Astrocyte (in vitro differentiated cells and primary cell): ENCODE results near the gene OASL. TPM values are rescaled to one million over a fixed set of nuclear protein-coding genes. Genes with fewer than 3 reads are reported as not detected.

Experiments
- DNase-seq: peaks from one replicate; pipeline ENCODE4 v3.0.0-alpha.2; 2010; ENCODE audit warnings: low read depth
- FAIRE-seq: peaks from 2 replicates; lab custom pipeline; 2011; peaks lifted over from hg19 to GRCh38; lab: Jason Lieb, UNC
- H2AFZ ChIP-seq: 2 replicates; pipeline ENCODE4 v1.6.0; 2012; ENCODE audit warnings: low read depth, low read length, inconsistent platforms
- H3K27ac ChIP-seq: 2 replicates; pipeline ENCODE4 v1.5.1; 2011; ENCODE audit warnings: low read depth, low read length, inconsistent platforms
- H3K27me3 ChIP-seq: 2 replicates; pipeline ENCODE4 v1.6.0; 2011; ENCODE audit warnings: low read length, inconsistent platforms; ENCODE audit not compliant: insufficient read depth
- H3K36me3 ChIP-seq: 2 replicates; pipeline ENCODE4 v1.5.1; 2011; ENCODE audit warnings: low read length, inconsistent platforms; ENCODE audit not compliant: insufficient read depth
- H3K4me1 ChIP-seq: 2 replicates; pipeline ENCODE4 v1.5.1; 2011; ENCODE audit warnings: low read length, inconsistent platforms; ENCODE audit not compliant: insufficient read depth
- H3K4me2 ChIP-seq: 2 replicates; pipeline ENCODE4 v1.6.0; 2012; ENCODE audit warnings: low read length, inconsistent platforms
- H3K4me3 ChIP-seq: 2 replicates; pipeline ENCODE4 v1.5.1; 2011; ENCODE audit warnings: low read depth, mild to moderate bottlenecking, low read length, inconsistent platforms; ENCODE audit not compliant: insufficient read depth
- H3K79me2 ChIP-seq: 2 replicates; pipeline ENCODE4 v1.6.0; 2012; ENCODE audit warnings: mild to moderate bottlenecking, low read length, inconsistent platforms; ENCODE audit not compliant: insufficient read depth
- H3K9ac ChIP-seq: 2 replicates; pipeline ENCODE4 v1.6.0; 2012; ENCODE audit warnings: mild to moderate bottlenecking, low read length, inconsistent platforms
- H3K9me3 ChIP-seq: 2 replicates; pipeline ENCODE4 v1.5.1; 2012; ENCODE audit warnings: low read depth, mild to moderate bottlenecking, low read length, inconsistent platforms; ENCODE audit not compliant: insufficient read depth
- H4K20me1 ChIP-seq: 2 replicates; pipeline ENCODE4 v1.6.0; 2012; ENCODE audit warnings: low read length, inconsistent platforms; ENCODE audit not compliant: insufficient read depth
- H3K27ac Mint-ChIP-seq: one replicate; pipeline ENCODE4 v1.8.0; 2021; ENCODE audit warnings: mild to moderate bottlenecking, mixed read lengths; ENCODE audit not compliant: unreplicated experiment
- H3K27me3 Mint-ChIP-seq: one replicate; pipeline ENCODE4 v1.8.0; 2021; ENCODE audit warnings: low read depth, mixed read lengths; ENCODE audit not compliant: unreplicated experiment
- H3K36me3 Mint-ChIP-seq: one replicate; pipeline ENCODE4 v1.8.0; 2021; ENCODE audit warnings: low read depth, mixed read lengths; ENCODE audit not compliant: unreplicated experiment
- H3K4me1 Mint-ChIP-seq: one replicate; pipeline ENCODE4 v1.8.0; 2021; ENCODE audit warnings: low read depth, mixed read lengths; ENCODE audit not compliant: unreplicated experiment
- H3K4me3 Mint-ChIP-seq: one replicate; pipeline ENCODE4 v1.8.0; 2021; ENCODE audit warnings: mild to moderate bottlenecking, moderate library complexity, mixed read lengths; ENCODE audit not compliant: unreplicated experiment
- H3K9me3 Mint-ChIP-seq: one replicate; pipeline ENCODE4 v1.8.0; 2021; ENCODE audit warnings: mild to moderate bottlenecking, mixed read lengths; ENCODE audit not compliant: unreplicated experiment
- EZH2 ChIP-seq: IDR thresholded peaks from 2 replicates; pipeline ENCODE4 v1.6.1; 2012; ENCODE audit warnings: mild to moderate bottlenecking, low read length, inconsistent platforms; ENCODE audit not compliant: insufficient read depth
- total RNA-seq: library from RNA; stranded (reverse); gene quantifications from 2 replicates; pipeline ENCODE4 v1.2.1, GENCODE V29; 2021
- TF ChIP-seq, protein P1 (sequence below): IDR thresholded peaks from 2 replicates; pipeline ENCODE4 v1.5.1; 2011; ENCODE audit warnings: low read depth, mild to moderate bottlenecking, inconsistent platforms, low read length, moderate library complexity; ENCODE audit not compliant: insufficient read depth

The OASL gene
- total RNA-seq, 1 donor from 2014 or later, result 0.75 TPM

DNA sequence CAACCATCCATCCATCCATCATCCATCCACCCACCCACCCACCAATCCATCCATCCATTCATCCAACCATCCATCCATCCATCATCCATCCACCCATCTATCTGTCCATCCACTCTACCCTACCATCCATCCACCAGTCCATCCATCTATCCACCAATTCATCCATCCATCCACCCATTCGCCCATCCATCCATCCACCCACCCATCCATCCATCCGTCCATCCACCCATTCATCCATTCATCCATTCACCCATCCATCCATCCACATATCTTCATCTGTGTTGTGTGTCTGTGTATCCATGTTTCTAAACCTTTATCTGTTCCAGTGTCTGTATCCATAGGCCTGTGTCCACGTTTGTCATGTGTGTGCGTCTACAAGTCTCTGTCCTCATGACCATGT, 50.8 kb downstream of the OASL start:
- H3K79me2 ChIP-seq, result no peaks in the 10 kb centered on the region
- no peak overlapping the region for H3K9ac ChIP-seq
- H3K27ac ChIP-seq, result no peak overlapping the region
- no peaks in the 10 kb centered on the region for H3K4me1 ChIP-seq
- peaks cover 12% of the 10 kb centered on the region for H3K27me3 ChIP-seq
- no peak overlapping the region for H3K4me2 ChIP-seq
- FAIRE-seq (no peak), DNase-seq (no peak)
- Mint-ChIP-seq H3K4me3 (no peak overlapping the region), H3K9me3 (peaks cover 4% of the 10 kb centered on the region), H3K27ac (no peak overlapping the region), H3K36me3 (no peaks in the 10 kb centered on the region), H3K27me3 (peaks cover 19% of the 10 kb centered on the region), H3K4me1 (no peaks in the 10 kb centered on the region)
- no peaks in the 10 kb centered on the region for H4K20me1 ChIP-seq
- no peak overlapping the region for H3K4me3 ChIP-seq
- no peaks in the 10 kb centered on the region for H3K9me3 ChIP-seq
- TF ChIP-seq EZH2, result no peak
- TF ChIP-seq, protein P1, sequence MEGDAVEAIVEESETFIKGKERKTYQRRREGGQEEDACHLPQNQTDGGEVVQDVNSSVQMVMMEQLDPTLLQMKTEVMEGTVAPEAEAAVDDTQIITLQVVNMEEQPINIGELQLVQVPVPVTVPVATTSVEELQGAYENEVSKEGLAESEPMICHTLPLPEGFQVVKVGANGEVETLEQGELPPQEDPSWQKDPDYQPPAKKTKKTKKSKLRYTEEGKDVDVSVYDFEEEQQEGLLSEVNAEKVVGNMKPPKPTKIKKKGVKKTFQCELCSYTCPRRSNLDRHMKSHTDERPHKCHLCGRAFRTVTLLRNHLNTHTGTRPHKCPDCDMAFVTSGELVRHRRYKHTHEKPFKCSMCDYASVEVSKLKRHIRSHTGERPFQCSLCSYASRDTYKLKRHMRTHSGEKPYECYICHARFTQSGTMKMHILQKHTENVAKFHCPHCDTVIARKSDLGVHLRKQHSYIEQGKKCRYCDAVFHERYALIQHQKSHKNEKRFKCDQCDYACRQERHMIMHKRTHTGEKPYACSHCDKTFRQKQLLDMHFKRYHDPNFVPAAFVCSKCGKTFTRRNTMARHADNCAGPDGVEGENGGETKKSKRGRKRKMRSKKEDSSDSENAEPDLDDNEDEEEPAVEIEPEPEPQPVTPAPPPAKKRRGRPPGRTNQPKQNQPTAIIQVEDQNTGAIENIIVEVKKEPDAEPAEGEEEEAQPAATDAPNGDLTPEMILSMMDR, result no peak
- H3K36me3 ChIP-seq, result no peaks in the 10 kb centered on the region
- no peak overlapping the region for H2AFZ ChIP-seq

- Mint-ChIP-seq H3K36me3 (no peaks in the 10 kb centered on the region), H3K27ac (no peak overlapping the region), H3K4me3 (no peak overlapping the region), H3K27me3 (peaks cover 5% of the 10 kb centered on the region), H3K9me3 (peaks cover 1% of the 10 kb centered on the region), H3K4me1 (no peaks in the 10 kb centered on the region)
- Histone ChIP-seq H2AFZ (no peak overlapping the region), H3K4me2 (no peak overlapping the region), H3K36me3 (no peaks in the 10 kb centered on the region), H3K79me2 (no peaks in the 10 kb centered on the region), H4K20me1 (no peaks in the 10 kb centered on the region), H3K4me1 (no peaks in the 10 kb centered on the region), H3K9me3 (no peaks in the 10 kb centered on the region), H3K27ac (no peak overlapping the region), H3K9ac (no peak overlapping the region), H3K27me3 (peaks cover 2% of the 10 kb centered on the region), H3K4me3 (no peak overlapping the region)
- FAIRE-seq (no peak), DNase-seq (no peak)
- TF ChIP-seq, protein P1, result no peak
Observed at GRCh38 chr12:120984351-120984898, 54.6 kb downstream of the OASL start.

GRCh38 chr12:120983759-120984158, 55.3 kb downstream of the OASL start:
- H3K9me3 Mint-ChIP-seq, result no peaks in the 10 kb centered on the region
- H3K4me3 ChIP-seq, result no peak overlapping the region
- no peak overlapping the region for H3K27ac ChIP-seq
- no peaks in the 10 kb centered on the region for H3K9me3 ChIP-seq
- no peaks in the 10 kb centered on the region for H3K79me2 ChIP-seq
- TF ChIP-seq, protein P1, result no peak
- no peak for TF ChIP-seq EZH2
- H3K4me1 ChIP-seq, result no peaks in the 10 kb centered on the region
- no peak overlapping the region for H3K4me3 Mint-ChIP-seq
- H4K20me1 ChIP-seq, result no peaks in the 10 kb centered on the region
- H2AFZ ChIP-seq, result no peak overlapping the region
- no peak overlapping the region for H3K4me2 ChIP-seq
- DNase-seq, result no peak
- no peaks in the 10 kb centered on the region for H3K4me1 Mint-ChIP-seq
- H3K27me3 Mint-ChIP-seq, result peaks cover 4% of the 10 kb centered on the region
- no peaks in the 10 kb centered on the region for H3K36me3 ChIP-seq
- no peak overlapping the region for H3K9ac ChIP-seq
- H3K27me3 ChIP-seq, result peaks cover 2% of the 10 kb centered on the region
- no peak for FAIRE-seq
- H3K36me3 Mint-ChIP-seq, result no peaks in the 10 kb centered on the region
- H3K27ac Mint-ChIP-seq, result no peak overlapping the region
